Activated T-cell treated with anti-CD3 and anti-CD28 coated beads for 4 hours (primary cell): ENCODE results near the gene RNF125.
"Not testable (repeated sequence)": the region's sequence is repeated elsewhere in the genome, so short reads cannot be mapped to it uniquely, and the experiment has no call there.

Source experiments
- DNase-seq: peaks from one replicate; pipeline ENCODE4 v3.0.0-alpha.2; 2020

Gene RNF125

GRCh38 chr18:32018331-32019250 is at the start of gene RNF125:
TSS of gene RNF125 (plus strand) at chr18:32018825. CDS start at chr18:32018864, 39 bp downstream.
- peak; percentile 74 for DNase-seq

GRCh38 chr18:31970617-31971016 is 48.0 kb upstream of the RNF125 start:
- DNase-seq: no peak

- no peak for DNase-seq
Observed at GRCh38 chr18:31973929-31974546, 44.6 kb upstream of the RNF125 start.

- no peak for DNase-seq
Observed at GRCh38 chr18:31976242-31976641, 42.4 kb upstream of the RNF125 start.

GRCh38 chr18:31977270-31977872 is 41.3 kb upstream of the RNF125 start:
- no peak for DNase-seq

- no peak for DNase-seq
Observed at GRCh38 chr18:31978616-31979015, 40.0 kb upstream of the RNF125 start.

- DNase-seq: no peak
Observed at GRCh38 chr18:31979714-31980113, 38.9 kb upstream of the RNF125 start.

GRCh38 chr18:31980863-31981262 is 37.8 kb upstream of the RNF125 start:
- DNase-seq: no peak

- no peak for DNase-seq
Observed at GRCh38 chr18:31983020-31983419, 35.6 kb upstream of the RNF125 start.

- no peak for DNase-seq
Observed at GRCh38 chr18:31983976-31984375, 34.6 kb upstream of the RNF125 start.

- DNase-seq: no peak
Observed at GRCh38 chr18:31990823-31991222, 27.8 kb upstream of the RNF125 start.

GRCh38 chr18:31996007-31996406 is 22.6 kb upstream of the RNF125 start:
- no peak for DNase-seq

- no peak for DNase-seq
Observed at GRCh38 chr18:31998880-31999412, 19.7 kb upstream of the RNF125 start.

GRCh38 chr18:32001141-32001540 is 17.5 kb upstream of the RNF125 start:
- not testable (repeated sequence) for DNase-seq

- DNase-seq: not testable (repeated sequence)
Observed at GRCh38 chr18:32003822-32004221, 14.8 kb upstream of the RNF125 start.

GRCh38 chr18:32010124-32010721 is 8.4 kb upstream of the RNF125 start:
- no peak for DNase-seq

- DNase-seq: no peak
Observed at GRCh38 chr18:32011193-32011592, 7.4 kb upstream of the RNF125 start.

- DNase-seq: peak; percentile 11
Observed at GRCh38 chr18:32019251-32019948, 775 bp downstream of the RNF125 start.

GRCh38 chr18:32019949-32020625 is 1.5 kb downstream of the RNF125 start:
- peak; percentile 16 for DNase-seq

- no peak for DNase-seq
Observed at GRCh38 chr18:32021756-32022564, 3.3 kb downstream of the RNF125 start.

GRCh38 chr18:32025744-32026143 is 7.1 kb downstream of the RNF125 start:
- DNase-seq: no peak
